ENCODE data around the gene YIPF1.

Gene YIPF1

DNA sequence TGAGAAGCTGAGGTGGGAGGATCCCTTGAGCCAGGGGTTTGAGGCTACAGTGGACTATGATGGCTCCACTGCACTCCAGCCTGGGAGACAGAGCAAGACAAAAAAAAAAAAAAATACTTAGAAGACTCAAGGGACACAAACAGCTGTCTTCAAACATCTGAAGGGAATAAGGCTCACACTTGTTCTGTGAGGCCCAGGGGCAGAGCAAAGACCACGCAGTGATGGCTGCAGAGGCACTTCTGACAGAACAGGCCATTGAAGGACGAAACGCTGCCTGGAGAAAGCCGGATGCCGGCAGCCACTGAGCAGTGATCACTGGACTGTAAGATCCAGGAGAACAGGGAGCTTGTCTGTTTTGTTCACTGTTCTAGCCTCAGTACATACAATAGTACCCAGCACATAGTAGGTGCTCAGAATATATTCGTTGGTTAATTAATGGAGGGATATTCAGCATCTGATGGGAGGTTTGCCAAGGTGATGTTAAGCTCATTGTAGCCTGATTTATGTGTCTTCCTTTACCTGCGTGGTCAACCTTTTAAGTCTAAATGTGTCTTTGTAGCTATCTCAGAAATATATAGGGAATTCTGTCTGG, 39.4 kb downstream of the YIPF1 start:
- no peak overlapping the region for H3K4me3 ChIP-seq (replicated peaks in 1 of 2; ENCODE audit: low read depth in 2 of 2, low read length in 2 of 2)
- TF ChIP-seq, protein P1, sequence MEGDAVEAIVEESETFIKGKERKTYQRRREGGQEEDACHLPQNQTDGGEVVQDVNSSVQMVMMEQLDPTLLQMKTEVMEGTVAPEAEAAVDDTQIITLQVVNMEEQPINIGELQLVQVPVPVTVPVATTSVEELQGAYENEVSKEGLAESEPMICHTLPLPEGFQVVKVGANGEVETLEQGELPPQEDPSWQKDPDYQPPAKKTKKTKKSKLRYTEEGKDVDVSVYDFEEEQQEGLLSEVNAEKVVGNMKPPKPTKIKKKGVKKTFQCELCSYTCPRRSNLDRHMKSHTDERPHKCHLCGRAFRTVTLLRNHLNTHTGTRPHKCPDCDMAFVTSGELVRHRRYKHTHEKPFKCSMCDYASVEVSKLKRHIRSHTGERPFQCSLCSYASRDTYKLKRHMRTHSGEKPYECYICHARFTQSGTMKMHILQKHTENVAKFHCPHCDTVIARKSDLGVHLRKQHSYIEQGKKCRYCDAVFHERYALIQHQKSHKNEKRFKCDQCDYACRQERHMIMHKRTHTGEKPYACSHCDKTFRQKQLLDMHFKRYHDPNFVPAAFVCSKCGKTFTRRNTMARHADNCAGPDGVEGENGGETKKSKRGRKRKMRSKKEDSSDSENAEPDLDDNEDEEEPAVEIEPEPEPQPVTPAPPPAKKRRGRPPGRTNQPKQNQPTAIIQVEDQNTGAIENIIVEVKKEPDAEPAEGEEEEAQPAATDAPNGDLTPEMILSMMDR (IDR thresholded peaks at IDR 0.05; ENCODE audit: low read depth, low read length), result no peak
- DNase-seq (ENCODE audit: low read depth in 2 of 2), result no peak

DNA sequence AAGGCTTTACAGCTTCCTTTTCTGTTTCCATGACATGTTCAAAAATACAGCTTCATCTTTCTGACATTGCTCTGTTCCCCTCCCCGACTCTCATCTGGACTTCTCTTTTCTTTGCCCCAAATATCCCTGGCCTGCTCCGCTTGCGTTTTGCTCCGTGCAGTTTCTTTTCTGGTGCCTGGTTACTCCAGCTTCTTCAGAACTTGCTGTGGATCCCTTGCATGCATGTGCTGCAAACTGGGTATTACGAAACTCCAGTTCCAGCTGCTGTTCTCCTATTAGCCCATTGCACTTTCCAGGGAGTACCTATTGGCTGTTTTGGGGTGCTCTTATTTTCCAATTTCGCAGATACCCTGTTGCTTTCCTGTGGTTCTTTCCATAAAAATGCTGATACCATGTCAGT, 41.6 kb downstream of the YIPF1 start:
- TF ChIP-seq, protein P1 (IDR thresholded peaks at IDR 0.05; ENCODE audit: low read depth, low read length), result no peak
- no peak overlapping the region for H3K4me3 ChIP-seq (replicated peaks in 1 of 2; ENCODE audit: low read depth in 2 of 2, low read length in 2 of 2)
- peak in 1 of 2 donors; percentile 3 for DNase-seq (ENCODE audit: low read depth in 2 of 2)

DNA sequence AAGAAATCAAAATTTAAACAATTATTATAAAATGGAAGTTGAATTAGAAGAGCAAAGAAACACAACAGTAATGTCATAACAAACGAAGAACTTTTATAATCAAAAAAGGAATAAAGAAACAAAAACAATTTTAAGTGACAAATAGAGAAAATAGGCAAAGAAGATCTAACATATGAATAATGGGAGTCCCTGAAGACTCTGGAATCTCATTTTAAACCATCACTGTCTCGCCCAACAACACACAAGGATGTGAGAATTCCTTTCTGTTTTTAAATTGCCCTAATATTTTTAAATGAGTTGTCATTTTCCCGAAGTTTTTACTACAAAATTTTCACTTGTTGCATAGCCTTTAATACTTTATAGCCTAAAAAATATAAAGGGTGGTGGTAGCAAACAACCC, 47.2 kb downstream of the YIPF1 start:
- H3K4me3 ChIP-seq (replicated peaks in 1 of 2; ENCODE audit: low read depth in 2 of 2, low read length in 2 of 2), result no peak overlapping the region
- DNase-seq (ENCODE audit: low read depth in 2 of 2), result no peak
- TF ChIP-seq, protein P1 (IDR thresholded peaks at IDR 0.05; ENCODE audit: low read depth, low read length), result no peak

DNA sequence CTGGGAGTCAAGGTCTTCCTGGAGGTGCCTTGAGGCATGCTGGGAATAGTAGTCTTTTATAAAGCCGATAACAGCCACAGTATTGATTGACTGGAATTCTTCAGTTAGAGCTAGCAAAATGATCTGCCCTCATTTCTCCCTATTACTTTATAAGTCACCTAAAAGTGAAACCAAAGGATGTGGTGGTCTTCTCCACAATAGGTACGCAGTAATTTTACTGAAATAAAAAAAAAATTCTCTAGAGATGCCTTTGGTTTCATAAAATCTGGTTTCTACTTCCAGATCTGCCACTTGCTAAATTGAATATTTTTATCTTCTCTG, 51.0 kb downstream of the YIPF1 start:
- DNase-seq (ENCODE audit: low read depth in 2 of 2), result no peak
- H3K4me3 ChIP-seq (replicated peaks in 1 of 2; ENCODE audit: low read depth in 2 of 2, low read length in 2 of 2), result peak overlapping the region; percentile 80 to 88
- TF ChIP-seq, protein P1 (IDR thresholded peaks at IDR 0.05; ENCODE audit: low read depth, low read length), result no peak

DNA sequence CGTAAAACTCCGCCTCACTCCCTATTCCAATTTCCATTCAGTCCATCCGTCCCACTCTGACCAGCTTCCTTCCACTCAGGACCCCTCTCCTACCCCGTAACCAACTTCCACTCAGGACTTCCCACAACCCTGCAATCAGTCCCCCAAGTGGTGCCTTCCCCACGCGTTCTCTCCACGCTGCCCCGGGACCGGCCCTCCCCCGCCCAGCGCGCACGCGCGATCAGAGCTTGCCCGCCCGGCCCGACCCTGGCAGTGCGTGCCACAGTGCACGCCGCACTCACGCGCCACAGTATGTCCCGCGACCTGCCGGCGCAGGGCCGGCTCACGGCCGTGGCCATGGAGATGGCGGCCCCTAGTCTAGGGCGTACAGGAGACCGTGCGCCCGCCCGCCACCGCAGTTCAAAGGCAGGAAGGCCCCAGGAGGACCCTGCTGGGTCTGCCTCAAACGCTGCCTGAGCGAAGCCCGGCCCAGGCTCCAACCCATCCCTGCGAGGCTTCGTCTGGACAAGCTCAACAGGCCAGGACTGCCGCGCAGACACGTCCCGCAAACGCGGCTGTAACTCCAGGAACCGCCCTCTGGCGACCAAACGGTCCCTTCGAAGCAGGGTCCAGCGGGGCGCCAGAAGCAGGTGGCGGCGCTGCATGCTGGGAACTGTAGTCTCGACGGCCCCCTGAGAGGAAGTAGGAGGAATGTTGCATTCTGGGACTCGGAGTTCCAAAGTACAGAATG, 51.5 kb downstream of the YIPF1 start, which contains the start of gene NDC1:
TSS of gene NDC1 (minus strand) at position 373 of the 730 bp plus-strand sequence. CDS start at position 338, 35 bp downstream.
- peak; percentile 96 to 97 for DNase-seq (ENCODE audit: low read depth in 2 of 2)
- H3K4me3 ChIP-seq (replicated peaks in 1 of 2; ENCODE audit: low read depth in 2 of 2, low read length in 2 of 2), result peak within 1 kb of the TSS; percentile 80 to 88
- TF ChIP-seq, protein P1 (IDR thresholded peaks at IDR 0.05; ENCODE audit: low read depth, low read length), result no peak

DNA sequence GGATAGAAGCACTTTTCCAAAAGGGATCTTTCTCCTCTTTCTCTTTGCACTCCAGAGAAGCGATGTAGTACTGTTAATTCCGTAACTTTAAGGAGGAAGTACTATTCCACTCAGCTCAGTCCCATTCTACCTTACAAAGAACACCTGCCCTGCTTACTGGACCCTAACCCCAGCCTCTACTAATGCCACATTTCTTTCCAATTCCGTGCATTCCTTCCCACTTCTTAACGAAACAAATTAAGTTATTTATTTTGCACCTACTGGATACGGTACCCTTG, 52.0 kb downstream of the YIPF1 start:
- DNase-seq (ENCODE audit: low read depth in 2 of 2), result no peak
- TF ChIP-seq, protein P1 (IDR thresholded peaks at IDR 0.05; ENCODE audit: low read depth, low read length), result no peak
- peak overlapping the region; percentile 80 to 88 for H3K4me3 ChIP-seq (replicated peaks in 1 of 2; ENCODE audit: low read depth in 2 of 2, low read length in 2 of 2)

Measured in cardiac fibroblast (primary cell).